Activated gamma-delta T cell treated with Interleukin-2 at 50 U/mL for 16 hours (primary cell): ENCODE results near the gene MMS22L.

Source experiments
- DNase-seq: peaks from one replicate; pipeline ENCODE4 v3.0.0-alpha.2; 2020

Gene MMS22L, protein sequence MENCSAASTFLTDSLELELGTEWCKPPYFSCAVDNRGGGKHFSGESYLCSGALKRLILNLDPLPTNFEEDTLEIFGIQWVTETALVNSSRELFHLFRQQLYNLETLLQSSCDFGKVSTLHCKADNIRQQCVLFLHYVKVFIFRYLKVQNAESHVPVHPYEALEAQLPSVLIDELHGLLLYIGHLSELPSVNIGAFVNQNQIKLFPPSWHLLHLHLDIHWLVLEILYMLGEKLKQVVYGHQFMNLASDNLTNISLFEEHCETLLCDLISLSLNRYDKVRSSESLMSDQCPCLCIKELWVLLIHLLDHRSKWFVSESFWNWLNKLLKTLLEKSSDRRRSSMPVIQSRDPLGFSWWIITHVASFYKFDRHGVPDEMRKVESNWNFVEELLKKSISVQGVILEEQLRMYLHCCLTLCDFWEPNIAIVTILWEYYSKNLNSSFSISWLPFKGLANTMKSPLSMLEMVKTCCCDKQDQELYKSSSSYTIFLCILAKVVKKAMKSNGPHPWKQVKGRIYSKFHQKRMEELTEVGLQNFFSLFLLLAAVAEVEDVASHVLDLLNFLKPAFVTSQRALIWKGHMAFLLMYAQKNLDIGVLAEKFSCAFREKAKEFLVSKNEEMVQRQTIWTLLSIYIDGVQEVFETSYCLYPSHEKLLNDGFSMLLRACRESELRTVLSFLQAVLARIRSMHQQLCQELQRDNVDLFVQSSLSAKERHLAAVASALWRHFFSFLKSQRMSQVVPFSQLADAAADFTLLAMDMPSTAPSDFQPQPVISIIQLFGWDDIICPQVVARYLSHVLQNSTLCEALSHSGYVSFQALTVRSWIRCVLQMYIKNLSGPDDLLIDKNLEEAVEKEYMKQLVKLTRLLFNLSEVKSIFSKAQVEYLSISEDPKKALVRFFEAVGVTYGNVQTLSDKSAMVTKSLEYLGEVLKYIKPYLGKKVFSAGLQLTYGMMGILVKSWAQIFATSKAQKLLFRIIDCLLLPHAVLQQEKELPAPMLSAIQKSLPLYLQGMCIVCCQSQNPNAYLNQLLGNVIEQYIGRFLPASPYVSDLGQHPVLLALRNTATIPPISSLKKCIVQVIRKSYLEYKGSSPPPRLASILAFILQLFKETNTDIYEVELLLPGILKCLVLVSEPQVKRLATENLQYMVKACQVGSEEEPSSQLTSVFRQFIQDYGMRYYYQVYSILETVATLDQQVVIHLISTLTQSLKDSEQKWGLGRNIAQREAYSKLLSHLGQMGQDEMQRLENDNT

DNA sequence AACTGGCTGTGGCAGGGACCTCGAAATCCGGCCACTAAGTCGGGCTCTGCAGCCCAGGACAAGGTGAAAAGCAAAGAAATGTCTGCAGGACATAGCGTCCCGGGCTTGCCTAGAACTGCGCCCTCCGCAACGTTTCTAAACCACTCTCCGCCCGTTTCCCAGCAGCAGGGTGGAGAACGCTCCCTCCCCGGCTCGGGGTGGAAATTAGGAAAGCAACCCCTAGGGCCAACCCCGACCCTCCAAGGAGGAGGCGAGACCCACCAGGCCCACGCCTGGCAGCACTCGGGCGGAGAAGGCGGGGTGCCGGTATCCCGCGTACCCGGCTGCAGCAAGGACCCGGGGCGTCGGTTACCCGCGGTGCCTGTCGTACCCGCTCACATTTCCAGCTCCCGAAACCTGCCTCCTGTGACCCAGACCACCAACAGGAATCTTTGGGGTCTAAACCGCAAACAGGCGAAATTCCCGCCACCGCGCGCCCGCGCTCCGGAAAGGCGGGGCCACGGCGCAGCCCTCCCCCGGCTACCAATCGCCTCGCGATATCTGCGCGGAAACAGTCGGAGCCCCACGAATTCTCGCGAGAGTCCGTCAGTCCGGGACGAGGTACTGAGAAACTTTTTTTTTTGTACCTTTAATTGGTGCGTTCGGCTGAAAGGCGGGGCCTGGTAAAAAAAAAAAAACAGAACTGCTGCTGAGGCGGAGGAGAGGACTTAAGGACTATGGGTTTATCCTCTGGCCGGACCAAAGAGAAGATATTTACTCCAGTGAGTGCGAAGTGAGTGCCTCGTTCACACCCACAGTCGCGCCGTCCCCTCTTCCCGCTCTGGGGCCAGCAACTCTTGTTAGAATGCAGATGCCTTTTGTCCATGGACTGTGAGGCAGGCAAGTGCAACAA lies at the start of gene MMS22L:
Gene MMS22L (minus strand): TSS at position 491 of the 892 bp plus-strand sequence. CDS start 739 bp downstream, outside the sequence.
- DNase-seq = peak; percentile 90

DNA sequence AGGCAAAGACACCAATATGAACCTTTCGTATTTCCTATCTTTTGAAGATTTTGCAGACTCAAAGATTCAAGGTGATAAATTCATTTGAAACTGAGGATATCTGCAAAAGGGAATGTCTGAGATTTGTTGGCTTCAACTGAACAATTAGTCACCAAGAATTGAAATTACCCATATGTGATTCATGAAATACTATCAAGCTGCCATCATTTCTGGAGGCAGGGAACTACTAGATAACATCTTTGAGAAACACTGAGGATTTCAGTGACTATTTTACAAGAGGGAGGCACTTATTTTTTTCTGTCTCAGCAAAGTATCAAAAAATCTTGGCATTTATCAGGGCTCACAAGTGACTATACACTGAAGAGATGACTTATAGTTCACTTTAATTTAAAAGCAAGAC lies 39.8 kb upstream of the MMS22L start:
- no peak for DNase-seq

DNA sequence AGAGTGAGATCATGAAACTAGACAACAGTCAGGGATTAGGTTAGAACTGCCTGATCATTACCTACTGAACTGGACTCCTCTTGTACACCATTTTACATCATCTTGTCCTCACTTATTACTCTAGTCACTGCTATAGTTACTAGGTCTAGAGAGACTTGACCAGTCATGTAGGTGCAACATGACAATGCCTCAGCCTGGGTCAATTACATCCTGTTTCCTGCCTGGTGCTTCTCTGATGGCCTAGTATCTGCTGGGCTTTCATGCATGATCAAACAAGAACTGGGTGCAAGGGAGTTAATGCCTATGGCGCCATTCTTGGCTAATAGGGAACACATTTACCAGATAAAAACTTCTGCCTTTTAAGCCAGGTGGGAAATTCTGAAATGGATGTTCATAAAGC lies 39.2 kb upstream of the MMS22L start:
- DNase-seq = no peak

DNA sequence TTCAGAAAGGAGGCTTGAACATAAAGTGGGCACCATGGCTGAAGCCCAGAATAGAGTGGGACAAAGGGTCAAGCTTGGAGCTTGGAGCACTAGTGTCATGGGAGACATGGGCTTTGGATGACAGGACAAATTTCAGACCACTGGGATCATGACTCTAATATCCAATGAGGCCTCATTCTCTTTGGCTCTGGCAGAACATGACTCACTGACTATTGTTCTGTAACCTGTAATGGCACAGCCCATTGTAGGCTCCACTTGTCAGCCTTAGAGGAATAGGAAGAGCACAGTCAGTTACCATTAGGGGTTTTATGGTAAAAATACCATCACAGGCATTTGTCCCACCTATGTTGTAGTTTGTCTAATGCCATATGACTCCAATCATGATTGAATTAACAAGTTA lies 34.0 kb upstream of the MMS22L start:
- no peak for DNase-seq

DNA sequence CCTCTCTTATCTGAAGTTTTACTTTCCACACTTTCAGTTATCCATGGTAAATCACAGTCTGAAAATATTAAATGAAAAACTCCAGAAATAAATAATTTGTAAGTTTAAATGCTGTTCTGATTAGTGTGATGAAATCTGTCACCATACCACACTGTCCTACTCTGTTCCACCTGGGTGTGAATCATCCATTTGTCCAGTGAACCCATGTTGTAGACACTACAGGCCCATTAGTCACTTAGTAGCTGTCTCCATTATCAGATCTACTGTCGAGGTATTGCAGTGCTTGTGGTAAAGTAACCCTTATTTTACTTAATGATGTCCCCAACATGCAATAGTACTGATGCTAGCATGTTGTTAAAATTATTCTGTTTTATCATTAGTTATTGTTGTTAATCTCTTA lies 29.2 kb upstream of the MMS22L start:
- DNase-seq = no peak

DNA sequence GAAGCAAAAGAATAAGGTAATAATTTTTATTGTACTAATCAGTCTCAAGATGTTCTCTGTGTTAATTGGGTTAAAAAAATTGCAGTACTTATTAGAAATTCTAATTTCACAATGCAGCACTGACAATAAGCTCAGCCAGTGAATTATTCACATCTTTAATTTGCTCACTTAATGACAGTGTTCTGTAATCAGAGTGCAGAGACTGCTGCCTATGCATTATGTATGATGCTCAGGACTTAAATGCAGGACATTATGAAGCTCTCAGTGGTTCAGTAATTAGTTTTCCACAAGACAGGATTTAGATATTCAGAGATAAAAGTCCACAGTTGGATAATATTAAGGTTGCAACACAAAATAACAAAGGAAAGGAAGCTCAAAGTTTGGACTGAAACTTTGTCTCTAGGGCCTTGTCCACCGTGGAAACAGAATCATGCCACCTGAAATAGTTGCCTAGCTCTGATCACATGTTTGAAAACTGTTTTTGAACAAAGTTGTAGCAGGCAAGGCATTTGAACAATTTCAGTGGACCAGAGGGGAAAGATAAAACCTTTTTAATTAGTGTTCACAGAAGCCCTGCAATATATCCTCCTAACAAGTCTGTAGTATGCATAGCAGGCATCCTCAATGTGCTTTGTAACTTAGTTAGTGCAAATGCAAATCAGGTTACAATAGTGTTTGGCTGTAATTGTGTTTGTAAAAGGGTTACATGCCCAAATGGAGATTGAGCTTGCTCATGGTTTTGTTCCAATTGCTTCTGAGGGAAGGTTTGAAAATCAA lies 23.7 kb upstream of the MMS22L start:
- no peak for DNase-seq

DNA sequence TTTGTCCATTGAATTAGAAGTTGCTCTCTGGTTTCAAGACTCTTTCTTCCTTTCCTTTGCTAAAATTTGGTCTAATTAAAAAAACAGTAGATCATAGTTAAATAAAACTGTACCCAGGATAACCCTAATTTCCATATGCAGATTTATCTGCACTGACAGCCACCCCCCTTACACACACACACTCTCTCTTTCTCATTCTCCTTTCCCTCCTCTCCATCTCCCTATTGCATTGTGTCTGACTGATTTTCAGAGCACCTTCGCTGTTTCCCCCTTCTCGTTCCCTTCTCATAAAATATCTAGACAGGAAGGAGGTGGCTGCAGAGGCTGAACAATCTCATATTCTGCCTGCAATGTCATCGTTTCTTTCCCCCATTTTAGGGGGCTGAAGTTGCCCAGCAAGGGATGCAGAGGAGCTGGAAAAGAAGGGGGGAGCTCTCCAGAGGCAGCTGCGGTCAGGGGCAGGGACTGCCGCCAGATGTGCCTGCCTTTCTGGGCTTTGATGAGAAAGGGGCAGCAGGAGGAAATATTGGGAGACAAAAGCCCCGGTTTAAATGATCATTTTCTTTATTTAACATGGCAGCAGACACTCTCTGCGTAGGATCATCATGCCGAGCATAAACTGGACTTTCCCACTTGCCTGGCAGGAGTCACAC lies 22.5 kb upstream of the MMS22L start:
- no peak for DNase-seq

DNA sequence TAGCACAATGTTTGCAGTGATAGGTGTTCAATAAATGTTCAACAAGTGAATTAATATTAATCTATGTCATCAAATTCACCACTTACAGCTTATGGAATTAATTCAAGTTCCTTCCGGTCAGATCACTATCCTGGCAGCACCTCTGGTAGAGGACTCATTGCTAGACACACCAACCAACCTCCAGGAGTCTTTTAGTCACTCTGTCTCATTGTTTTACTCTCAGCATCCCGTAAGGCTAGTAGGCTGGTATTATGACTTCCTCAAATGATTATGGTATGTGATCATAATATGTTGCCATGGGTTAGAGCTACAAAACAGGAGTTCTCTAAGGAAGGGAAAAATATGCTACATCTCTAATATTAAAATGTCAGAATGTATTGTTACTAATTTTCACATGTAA lies 21.7 kb upstream of the MMS22L start:
- no peak for DNase-seq

DNA sequence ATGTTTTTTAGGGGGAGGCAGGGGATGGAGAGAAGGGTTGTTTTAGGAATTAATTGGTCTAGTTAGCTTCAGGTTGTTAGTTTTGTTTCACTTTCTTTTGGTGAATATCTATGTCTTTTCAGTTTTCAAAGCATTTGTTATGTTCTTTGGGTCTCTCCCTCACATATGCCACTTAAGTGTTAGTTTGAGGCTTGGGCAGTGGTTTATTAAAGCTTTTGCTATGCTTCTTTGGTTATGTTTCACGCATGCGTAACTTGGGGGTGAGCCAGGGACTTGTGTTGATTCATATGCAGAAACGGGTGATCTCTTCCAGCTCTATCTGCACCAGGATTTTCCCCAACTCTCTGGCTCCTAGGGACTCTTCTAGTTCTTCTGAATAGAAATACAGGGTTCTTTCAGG lies 11.4 kb upstream of the MMS22L start:
- no peak for DNase-seq

DNA sequence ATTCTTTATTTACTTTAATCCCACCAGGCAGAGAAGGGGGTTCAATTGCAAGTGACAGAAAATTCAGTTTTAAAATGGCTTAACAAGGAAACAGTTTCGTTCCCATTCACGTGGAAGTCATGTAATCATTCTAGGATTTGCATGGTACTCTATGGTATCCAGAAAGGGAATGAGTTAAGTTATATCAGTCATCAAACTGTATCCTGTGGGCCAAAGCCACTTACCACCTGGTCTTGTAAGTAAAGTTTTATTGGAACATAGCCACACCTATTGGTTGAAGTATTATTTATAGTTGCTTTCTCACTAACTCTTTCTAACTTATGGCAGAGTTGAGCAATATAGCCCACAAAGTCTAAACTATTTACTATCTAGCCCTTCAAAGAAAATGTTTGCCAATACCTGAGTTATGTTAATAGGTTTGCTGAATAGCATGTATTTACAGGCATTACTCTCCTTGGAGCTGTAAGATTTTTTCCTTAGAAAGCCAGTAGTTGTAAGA lies 10.2 kb upstream of the MMS22L start:
- no peak for DNase-seq

DNA sequence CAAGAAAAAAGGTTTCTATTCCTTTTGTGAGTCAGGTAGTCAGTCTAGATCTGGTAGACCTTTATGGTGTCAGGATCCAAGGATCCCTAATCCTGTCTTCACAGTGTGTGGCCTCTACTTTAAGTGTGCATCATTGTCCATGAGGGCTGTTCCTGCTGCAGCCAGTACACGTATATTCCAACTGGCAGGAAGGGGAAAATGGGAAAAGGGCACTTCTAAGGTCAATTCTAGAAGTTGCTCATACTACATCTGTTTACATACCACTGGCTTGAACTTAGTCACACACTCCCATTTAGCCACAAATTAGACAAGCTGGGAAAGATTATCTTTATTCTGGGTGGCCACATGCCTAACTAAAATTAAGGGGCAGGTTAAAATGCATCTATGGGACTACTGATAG lies 9.7 kb upstream of the MMS22L start:
- no peak for DNase-seq

DNA sequence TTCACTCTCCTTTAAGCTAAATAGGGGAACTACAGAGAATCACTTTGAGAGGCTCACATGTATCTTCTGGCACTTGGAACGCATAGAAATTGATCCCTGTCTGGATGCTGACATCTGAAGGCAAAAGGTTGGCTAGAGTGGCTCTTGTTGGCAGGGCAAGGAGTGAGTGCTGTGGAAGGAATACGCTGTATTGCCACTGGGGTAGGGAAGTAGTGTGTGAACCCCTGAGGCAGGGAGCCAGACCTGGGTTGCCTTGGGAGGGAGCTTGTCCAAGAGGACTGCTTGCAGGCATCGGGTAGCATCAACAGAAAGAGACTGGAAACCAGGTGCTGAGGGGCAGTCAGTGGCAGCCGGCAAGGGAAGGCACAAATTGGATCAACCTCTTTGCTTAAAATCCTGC lies 8.9 kb upstream of the MMS22L start:
- no peak for DNase-seq

DNA sequence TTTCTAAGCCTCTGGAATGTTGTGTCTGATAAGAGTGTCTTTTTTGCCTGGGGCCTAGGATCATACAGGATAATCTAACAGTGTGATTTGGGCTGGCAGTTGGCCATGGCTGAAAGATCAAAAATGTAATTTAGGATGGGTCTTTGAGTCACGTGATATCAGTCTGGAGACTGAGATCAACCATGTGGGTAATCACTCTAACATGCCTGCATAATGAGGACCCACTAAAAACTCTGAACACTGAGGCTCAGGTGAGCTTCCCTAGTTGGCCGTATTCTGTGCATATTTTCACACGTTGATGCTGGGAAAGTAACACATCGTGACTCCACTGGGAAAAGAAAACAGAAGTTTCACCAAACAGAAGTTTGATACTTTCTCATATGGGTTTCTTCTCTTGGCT lies 6.3 kb upstream of the MMS22L start:
- no peak for DNase-seq

DNA sequence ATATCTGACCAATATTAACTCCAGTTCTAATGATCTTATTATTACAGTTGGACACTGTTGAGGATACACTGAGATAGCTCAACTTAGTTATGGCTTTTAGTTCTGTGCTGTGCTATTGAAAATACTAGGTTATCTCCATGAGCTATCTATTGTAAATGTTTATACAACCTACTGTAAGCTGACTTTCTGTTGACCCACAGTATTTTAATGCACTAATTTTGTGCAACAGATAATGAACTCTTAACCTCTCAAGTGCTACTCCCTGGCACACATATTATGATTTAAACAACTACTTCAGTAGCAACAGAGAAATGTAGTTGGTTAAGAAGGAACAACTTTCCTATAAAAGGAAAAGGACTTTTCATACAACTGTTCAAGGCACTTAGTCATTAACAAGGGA lies 5.2 kb upstream of the MMS22L start:
- no peak for DNase-seq

DNA sequence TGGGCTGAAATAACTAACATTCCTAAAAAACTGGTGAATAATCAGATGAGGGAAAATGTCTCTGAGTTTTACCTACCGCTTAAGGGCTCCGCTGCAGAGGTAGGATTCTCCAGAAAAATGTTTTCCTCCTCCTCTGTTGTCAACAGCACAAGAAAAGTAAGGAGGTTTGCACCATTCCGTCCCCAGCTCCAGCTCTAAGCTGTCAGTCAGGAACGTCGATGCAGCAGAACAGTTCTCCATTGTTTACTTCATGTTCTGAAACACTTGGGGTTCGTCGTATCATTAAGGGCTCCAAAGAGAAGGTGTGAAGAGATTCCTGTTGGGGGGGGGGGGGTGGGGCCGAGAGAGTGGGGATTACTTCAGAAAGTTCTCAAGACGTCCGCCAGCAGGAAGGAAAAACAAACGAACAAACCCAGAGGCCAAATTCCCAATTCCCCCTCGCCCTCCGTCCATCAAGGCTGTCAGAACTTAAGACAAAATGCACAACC lies 734 bp downstream of the MMS22L start:
- DNase-seq = no peak

DNA sequence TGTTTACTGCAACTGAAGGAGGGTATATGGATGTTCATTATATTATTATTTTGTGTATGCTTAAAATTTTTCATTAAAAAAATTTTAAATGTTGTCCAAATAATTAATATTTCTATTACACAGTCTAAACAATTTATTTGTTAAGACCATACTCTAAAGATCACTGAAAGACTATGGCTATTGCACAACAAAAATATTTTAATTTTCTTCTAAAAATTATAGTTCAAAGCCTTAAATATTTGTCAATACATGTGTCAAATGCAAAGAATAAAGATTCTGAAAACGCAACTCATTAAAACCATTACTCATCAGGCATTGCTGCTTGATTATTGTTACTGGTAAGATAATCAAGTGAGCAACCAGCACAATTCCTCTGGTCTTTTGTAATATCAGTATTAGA lies 2.2 kb downstream of the MMS22L start:
- no peak for DNase-seq

DNA sequence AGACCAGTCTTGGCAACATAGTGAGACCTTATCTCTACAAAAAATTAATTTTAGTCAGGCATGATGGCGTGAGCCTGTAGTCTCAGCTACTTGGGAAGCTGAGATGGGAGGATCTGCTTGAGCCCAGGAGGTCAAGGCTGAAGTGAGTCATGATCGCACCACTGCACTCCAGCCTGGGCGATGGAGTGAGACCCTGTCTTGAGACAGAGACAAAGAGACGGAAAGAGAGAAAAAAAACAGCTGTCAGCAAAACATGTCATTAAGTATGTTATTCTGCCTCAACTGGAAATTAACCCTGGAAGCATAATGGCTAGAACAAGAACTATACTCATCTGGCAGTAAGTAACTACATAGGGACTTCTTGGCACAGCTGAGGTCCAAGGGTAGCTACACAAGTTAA lies 7.2 kb downstream of the MMS22L start:
- no peak for DNase-seq

DNA sequence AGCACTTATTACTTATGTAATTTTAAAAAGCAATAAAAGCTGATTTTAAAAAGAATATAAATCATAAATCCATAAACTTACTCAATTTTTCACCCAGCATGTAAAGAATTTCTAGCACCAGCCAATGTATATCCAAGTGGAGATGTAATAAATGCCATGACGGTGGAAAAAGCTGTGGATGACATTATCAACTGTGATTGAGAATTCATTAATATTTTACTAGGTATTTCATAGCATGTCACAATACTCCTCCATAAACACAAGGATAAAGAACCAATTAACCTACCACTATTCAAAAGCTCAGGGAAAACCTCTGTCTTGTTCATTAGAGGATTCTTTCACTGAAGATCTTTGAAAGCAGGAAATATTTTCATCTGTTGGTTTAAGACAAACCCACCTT lies 13.2 kb downstream of the MMS22L start:
- DNase-seq = no peak

DNA sequence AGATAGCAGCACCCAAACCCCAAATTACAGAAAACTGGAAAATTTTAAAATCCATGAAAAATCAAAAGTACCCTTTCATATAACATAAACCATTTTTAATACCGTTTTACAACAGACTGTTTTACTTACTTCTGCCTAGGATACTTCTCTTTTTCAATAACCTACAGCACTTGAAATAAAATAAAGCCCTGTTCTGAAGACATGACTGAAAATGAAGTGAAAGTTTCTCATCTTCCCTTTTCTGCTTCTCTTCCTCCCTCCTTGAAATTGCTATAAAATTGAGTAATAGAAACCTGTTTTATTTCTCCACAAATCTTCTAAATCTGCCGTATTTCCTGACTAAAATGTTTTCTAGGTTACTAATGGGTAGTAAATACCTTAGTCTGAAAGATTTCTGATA lies 20.3 kb downstream of the MMS22L start:
- DNase-seq = no peak

DNA sequence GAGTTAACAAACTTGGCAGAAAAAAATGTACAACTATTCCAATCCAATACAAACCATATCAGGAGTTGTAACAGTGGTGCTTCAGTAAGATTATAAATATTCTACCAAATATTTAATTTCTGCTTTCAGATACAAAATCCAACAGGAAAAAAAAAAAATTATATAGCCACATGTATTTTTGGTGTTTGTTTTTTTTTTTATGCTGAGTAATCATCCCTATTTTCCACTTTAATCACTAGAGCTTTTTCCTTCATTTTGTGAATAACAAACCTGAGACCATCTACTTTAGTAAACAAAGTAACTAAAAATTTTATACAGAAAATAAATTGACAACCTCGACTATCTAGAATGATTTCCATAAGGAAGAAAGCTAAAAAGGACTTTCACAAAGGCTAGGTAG lies 36.2 kb downstream of the MMS22L start:
- DNase-seq = no peak

DNA sequence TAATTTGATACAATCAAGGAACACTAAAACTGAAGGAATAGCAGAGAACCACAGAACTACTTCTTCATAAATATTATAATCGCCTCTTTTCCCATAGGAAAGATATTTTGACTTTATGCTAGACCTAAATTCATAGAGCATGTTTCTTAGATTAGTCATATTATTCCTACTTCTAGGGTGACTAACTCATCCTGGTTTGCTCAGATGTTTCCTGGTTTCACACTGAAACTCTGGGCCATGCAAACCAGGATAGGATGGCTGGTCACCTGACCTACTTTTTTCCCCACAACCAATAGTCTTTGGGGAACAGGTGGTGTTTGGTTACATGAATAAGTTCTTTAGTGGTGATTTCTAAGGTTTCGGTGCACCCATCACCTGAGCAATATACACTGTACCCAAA lies 42.8 kb downstream of the MMS22L start:
- no peak for DNase-seq
